BLaER1 (cell line): Measurements from ENCODE around the gene CYP20A1.
A peak's percentile ranks its signal among the peaks of the same experiment; 100 is the strongest.

Experiments used
- H3K27ac ChIP-seq: shearing (Covaris generic); formaldehyde crosslinking; 2 replicates; pipeline ENCODE4 v1.8.1; 2022
- H3K27me3 ChIP-seq: shearing (Covaris generic); formaldehyde crosslinking; 2 replicates; pipeline ENCODE4 v1.8.1; 2022
- H3K36me3 ChIP-seq: shearing (Covaris generic); formaldehyde crosslinking; 2 replicates; pipeline ENCODE4 v1.8.1; 2022
- H3K4me1 ChIP-seq: shearing (Covaris generic); formaldehyde crosslinking; 2 replicates; pipeline ENCODE4 v1.8.1; 2022
- H3K4me2 ChIP-seq: shearing (Covaris generic); formaldehyde crosslinking; 2 replicates; pipeline ENCODE4 v1.8.1; 2022
- H3K4me3 ChIP-seq: shearing (Covaris generic); formaldehyde crosslinking; 2 replicates; pipeline ENCODE4 v1.8.1; 2022
- H3K9ac ChIP-seq: shearing (Covaris generic); formaldehyde crosslinking; 2 replicates; pipeline ENCODE4 v1.8.1; 2022
- H3K9me3 ChIP-seq: shearing (Covaris generic); formaldehyde crosslinking; 2 replicates; pipeline ENCODE4 v1.8.1; 2022
- H4K20me1 ChIP-seq: shearing (Covaris generic); formaldehyde crosslinking; 2 replicates; pipeline ENCODE4 v1.8.1; 2022
- Cebpa-rat ChIP-seq: shearing (Covaris generic); IDR thresholded peaks from 2 replicates; pipeline ENCODE4 v1.8.1; 2022

Gene CYP20A1

DNA sequence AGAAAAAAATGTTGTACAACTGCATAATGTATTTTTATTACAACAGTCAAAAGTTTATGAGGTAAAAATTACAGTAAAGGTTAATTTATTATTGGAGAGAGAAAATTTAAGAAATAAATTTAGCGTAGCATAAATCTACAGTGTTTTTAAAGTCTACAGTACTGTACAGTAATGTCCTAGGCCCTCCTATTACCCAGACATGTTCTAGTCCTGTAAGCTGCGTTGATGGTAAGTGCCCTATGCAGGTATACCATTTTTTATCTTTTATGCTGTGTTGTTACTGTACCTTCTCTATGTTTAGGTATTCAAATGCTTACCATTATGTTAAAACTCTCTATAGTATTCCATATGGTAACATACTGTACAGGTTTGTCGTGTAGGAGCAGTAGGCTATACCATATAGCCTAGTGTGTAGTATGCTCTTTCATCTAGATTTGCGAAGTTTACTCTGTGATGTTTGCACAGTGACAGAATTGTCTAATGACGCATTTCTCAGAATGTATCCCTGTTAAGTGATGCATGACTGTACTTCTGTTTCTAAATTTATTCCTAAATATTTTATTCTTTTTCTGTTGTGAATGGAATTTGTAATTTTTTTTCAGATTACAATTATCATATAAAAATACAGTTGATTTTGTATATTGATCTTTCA is 113.9 kb downstream of the CYP20A1 start:
- H3K4me2 ChIP-seq, result peak overlapping the region; percentile 15; the same call in 1 of the 2 replicates

DNA sequence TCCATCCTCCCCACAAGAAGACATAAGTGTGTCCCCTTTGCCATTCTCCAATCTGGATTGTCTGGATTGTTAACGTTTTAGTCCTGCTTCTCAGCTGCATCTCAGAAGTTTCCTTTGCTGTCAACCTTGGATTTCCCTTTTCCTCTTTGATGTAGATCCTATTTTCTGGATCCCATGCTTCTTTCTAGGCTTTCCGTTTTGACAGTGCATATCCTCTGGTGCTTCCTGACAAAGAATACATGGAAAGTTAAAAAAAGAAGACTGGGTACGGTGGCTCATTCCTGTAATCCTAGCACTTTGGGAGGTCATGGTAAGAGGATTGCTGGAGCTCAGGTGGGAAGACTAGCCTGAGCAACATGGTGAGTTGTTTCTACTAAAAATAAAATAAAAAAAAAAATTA is 116.1 kb downstream of the CYP20A1 start:
- no peak for TF ChIP-seq Cebpa-rat
- peaks cover 33% of the 10 kb centered on the region for H3K36me3 ChIP-seq

More for the DNA sequence above, 113.9 kb downstream of the CYP20A1 start:
- H3K27me3 ChIP-seq, result no peaks in the 10 kb centered on the region
- H4K20me1 ChIP-seq, result peaks cover 30% of the 10 kb centered on the region; the same call in 1 of the 2 replicates
- H3K27ac ChIP-seq, result no peak overlapping the region
- H3K36me3 ChIP-seq, result peaks cover 33% of the 10 kb centered on the region
- no peak overlapping the region for H3K9ac ChIP-seq
- TF ChIP-seq Cebpa-rat, result no peak
- 0 out of 2 replicates have a peak, but pooled peaks cover 7% of the 10 kb centered on the region for H3K9me3 ChIP-seq
- peaks cover 6% of the 10 kb centered on the region; the same call in 1 of the 2 replicates for H3K4me1 ChIP-seq
- no peak overlapping the region for H3K4me3 ChIP-seq

More for the DNA sequence above, 116.1 kb downstream of the CYP20A1 start:
- Histone ChIP-seq H4K20me1 (peaks cover 26% of the 10 kb centered on the region; the same call in 1 of the 2 replicates), H3K4me2 (no peak overlapping the region), H3K4me1 (peaks cover 6% of the 10 kb centered on the region; the same call in 1 of the 2 replicates), H3K9ac (no peak overlapping the region), H3K4me3 (no peak overlapping the region), H3K27ac (no peak overlapping the region), H3K27me3 (no peaks in the 10 kb centered on the region), H3K9me3 (peaks cover 8% of the 10 kb centered on the region; the same call in 1 of the 2 replicates)
